ENCODE results near the gene MYZAP. TPM values are rescaled to one million over a fixed set of nuclear protein-coding genes. Genes with fewer than 3 reads are reported as not detected.

MYZAP gene
- polyA plus RNA-seq, 1 experiment: not detected

GRCh38 chr15:57667171-57667849 is 75.6 kb downstream of the MYZAP start:
- peaks cover 7% of the 10 kb centered on the region for H3K27me3 ChIP-seq (ENCODE audit: control insufficient read depth, insufficient read depth, low read length)
- POLR2A ChIA-PET: interaction anchor here (1.0 kb wide), 1 partner anchor 39 kb away, joined by 3 read pairs; the partner anchor contains the start of gene POLR2M
- no peaks in the 10 kb centered on the region for H3K9me3 ChIP-seq (ENCODE audit: control insufficient read depth, insufficient read depth, low read length)
- H3K4me3 ChIP-seq (ENCODE audit: low read depth, low read length): no peak overlapping the region
- peak; percentile 26 for DNase-seq (ENCODE audit: low read depth, low spot score)
- CTCF ChIA-PET: interaction anchor here (0.9 to 5.3 kb wide), 8 partner anchors 9 to 404 kb away, joined by 3 to 99 read pairs (median 5); no protein-coding TSS in a partner anchor
- H3K27ac ChIP-seq (ENCODE audit: low read depth, low read length): no peak overlapping the region
- TF ChIP-seq, protein P1, sequence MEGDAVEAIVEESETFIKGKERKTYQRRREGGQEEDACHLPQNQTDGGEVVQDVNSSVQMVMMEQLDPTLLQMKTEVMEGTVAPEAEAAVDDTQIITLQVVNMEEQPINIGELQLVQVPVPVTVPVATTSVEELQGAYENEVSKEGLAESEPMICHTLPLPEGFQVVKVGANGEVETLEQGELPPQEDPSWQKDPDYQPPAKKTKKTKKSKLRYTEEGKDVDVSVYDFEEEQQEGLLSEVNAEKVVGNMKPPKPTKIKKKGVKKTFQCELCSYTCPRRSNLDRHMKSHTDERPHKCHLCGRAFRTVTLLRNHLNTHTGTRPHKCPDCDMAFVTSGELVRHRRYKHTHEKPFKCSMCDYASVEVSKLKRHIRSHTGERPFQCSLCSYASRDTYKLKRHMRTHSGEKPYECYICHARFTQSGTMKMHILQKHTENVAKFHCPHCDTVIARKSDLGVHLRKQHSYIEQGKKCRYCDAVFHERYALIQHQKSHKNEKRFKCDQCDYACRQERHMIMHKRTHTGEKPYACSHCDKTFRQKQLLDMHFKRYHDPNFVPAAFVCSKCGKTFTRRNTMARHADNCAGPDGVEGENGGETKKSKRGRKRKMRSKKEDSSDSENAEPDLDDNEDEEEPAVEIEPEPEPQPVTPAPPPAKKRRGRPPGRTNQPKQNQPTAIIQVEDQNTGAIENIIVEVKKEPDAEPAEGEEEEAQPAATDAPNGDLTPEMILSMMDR (IDR thresholded peaks at IDR 0.05; ENCODE audit: low read depth, low read length): peak; percentile 59

GRCh38 chr15:57668016-57668415 is 76.3 kb downstream of the MYZAP start:
- Histone ChIP-seq H3K27ac (ENCODE audit: low read depth, low read length) (no peak overlapping the region), H3K9me3 (ENCODE audit: control insufficient read depth, insufficient read depth, low read length) (no peaks in the 10 kb centered on the region), H3K27me3 (ENCODE audit: control insufficient read depth, insufficient read depth, low read length) (peaks cover 3% of the 10 kb centered on the region), H3K4me3 (ENCODE audit: low read depth, low read length) (no peak overlapping the region)
- POLR2A ChIA-PET: interaction anchor here (1.0 kb wide), 1 partner anchor 39 kb away, joined by 3 read pairs; the partner anchor contains the start of gene POLR2M
- no peak for DNase-seq (ENCODE audit: low read depth, low spot score)
- CTCF ChIA-PET: interaction anchor here (0.7 to 5.3 kb wide), 7 partner anchors 9 to 323 kb away, joined by 3 to 99 read pairs (median 3); no protein-coding TSS in a partner anchor
- TF ChIP-seq, protein P1 (IDR thresholded peaks at IDR 0.05; ENCODE audit: low read depth, low read length): no peak

DNA sequence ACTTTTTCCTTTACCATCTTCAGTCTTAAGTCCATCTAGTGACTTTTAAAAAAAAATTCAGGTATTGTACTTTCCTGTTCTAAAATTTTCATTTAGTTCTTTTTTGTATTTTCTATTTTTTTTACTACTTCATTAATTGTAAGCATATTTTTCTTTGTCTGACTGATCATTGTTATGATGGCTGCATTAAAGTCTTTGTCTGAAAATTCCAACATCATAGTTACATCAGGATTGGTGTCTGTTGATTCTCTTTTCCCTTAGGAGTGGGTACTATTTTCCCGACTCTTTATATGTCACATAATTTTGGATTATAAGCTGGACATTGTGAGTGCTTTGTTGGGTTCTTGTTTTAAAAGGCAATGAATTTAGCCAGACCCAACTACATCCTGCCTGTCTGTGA is 79.9 kb downstream of the MYZAP start:
- H3K27me3 ChIP-seq (ENCODE audit: control insufficient read depth, insufficient read depth, low read length): peaks cover 2% of the 10 kb centered on the region
- no peak overlapping the region for H3K4me3 ChIP-seq (ENCODE audit: low read depth, low read length)
- H3K27ac ChIP-seq (ENCODE audit: low read depth, low read length): no peak overlapping the region
- no peaks in the 10 kb centered on the region for H3K9me3 ChIP-seq (ENCODE audit: control insufficient read depth, insufficient read depth, low read length)
- TF ChIP-seq, protein P1 (IDR thresholded peaks at IDR 0.05; ENCODE audit: low read depth, low read length): no peak
- POLR2A ChIA-PET: no interaction called here
- no peak for DNase-seq (ENCODE audit: low read depth, low spot score)
- CTCF ChIA-PET: interaction anchor here (2.4 to 5.3 kb wide), 2 partner anchors 189 kb away, joined by 11 to 99 read pairs; no protein-coding TSS in a partner anchor

GRCh38 chr15:57675481-57676181 is 83.9 kb downstream of the MYZAP start:
- ChIA-PET CTCF (interaction anchor here (1.1 to 1.8 kb wide), 2 partner anchors 9 to 185 kb away, joined by 3 to 6 read pairs; no protein-coding TSS in a partner anchor), POLR2A (no interaction called here)
- DNase-seq (ENCODE audit: low read depth, low spot score): no peak
- Histone ChIP-seq H3K9me3 (ENCODE audit: control insufficient read depth, insufficient read depth, low read length) (no peaks in the 10 kb centered on the region), H3K27me3 (ENCODE audit: control insufficient read depth, insufficient read depth, low read length) (peaks cover 2% of the 10 kb centered on the region), H3K4me3 (ENCODE audit: low read depth, low read length) (no peak overlapping the region), H3K27ac (ENCODE audit: low read depth, low read length) (no peak overlapping the region)
- TF ChIP-seq, protein P1 (IDR thresholded peaks at IDR 0.05; ENCODE audit: low read depth, low read length): no peak

Measured in AG04450 (cell line).